CD14-positive monocyte (primary cell): ENCODE results near the gene ABCC12. TPM values are rescaled to one million over a fixed set of nuclear protein-coding genes. Genes with fewer than 3 reads are reported as not detected.

ENCODE experiments used
- DNase-seq, 3 donors: peaks; one replicate each; pipeline ENCODE4 v3.0.0-alpha.2; 2011 to 2022
- H2AFZ ChIP-seq: 2 replicates; pipeline ENCODE4 v1.6.0; 2012; ENCODE audit warnings: mild to moderate bottlenecking, low read depth, low read length, inconsistent platforms; ENCODE audit not compliant: insufficient read depth, poor library complexity, severe bottlenecking
- H3K27ac ChIP-seq, 2 donors: 1 replicate in 1 of 2; 2 replicates in 1 of 2; pipeline ENCODE4 v1.5.1; 2012 to 2013; ENCODE audit warnings: low read length in 2 of 2, control low read depth in 1 of 2, inconsistent platforms in 1 of 2, low read depth in 1 of 2, mild to moderate bottlenecking in 1 of 2
- H3K27me3 ChIP-seq, 2 donors: one replicate each; pipeline versions ENCODE4 v1.6.0 to v1.6.1; 2011 to 2013; ENCODE audit warnings: low read length in 2 of 2; ENCODE audit not compliant: control insufficient read depth in 2 of 2, insufficient read depth in 2 of 2
- H3K36me3 ChIP-seq, 2 donors: replicated peaks in 1 of 2; 1 replicate in 1 of 2; 2 replicates in 1 of 2; pipeline versions ENCODE4 v1.5.1 to v1.6.1; 2012 to 2013; ENCODE audit warnings: low read length in 2 of 2, control low read depth in 1 of 2, inconsistent platforms in 1 of 2, mild to moderate bottlenecking in 1 of 2; ENCODE audit not compliant: insufficient read depth in 2 of 2, control insufficient read depth in 1 of 2
- H3K4me1 ChIP-seq, 2 donors: 1 replicate in 1 of 2; 2 replicates in 1 of 2; pipeline versions ENCODE4 v1.5.1 to v1.6.1; 2012 to 2013; ENCODE audit warnings: low read length in 2 of 2, control low read depth in 1 of 2, inconsistent platforms in 1 of 2, mild to moderate bottlenecking in 1 of 2, moderate library complexity in 1 of 2; ENCODE audit not compliant: insufficient read depth in 2 of 2, control insufficient read depth in 1 of 2
- H3K4me2 ChIP-seq: replicated peaks from 2 replicates; pipeline ENCODE3; 2012; ENCODE audit warnings: low read length, moderate library complexity, mild to moderate bottlenecking; ENCODE audit not compliant: poor library complexity, severe bottlenecking; ENCODE audit errors: extremely low read depth
- H3K4me3 ChIP-seq, 3 experiments: fragments of 200-600 bp in 1 of 3; sonication (generic) in 1 of 3; replicated peaks in 1 of 3; 1 replicate in 2 of 3; 2 replicates in 1 of 3; pipeline ENCODE4 v1.5.1; 2011 to 2013; ENCODE audit warnings: low read length in 3 of 3, mild to moderate bottlenecking in 3 of 3, control low read depth in 2 of 3, low read depth in 2 of 3, inconsistent platforms in 1 of 3, moderate library complexity in 1 of 3
- H3K79me2 ChIP-seq: 2 replicates; pipeline ENCODE4 v1.6.0; 2012; ENCODE audit warnings: mild to moderate bottlenecking, control low read depth, inconsistent platforms, low read length, moderate library complexity; ENCODE audit not compliant: insufficient read depth
- H3K9ac ChIP-seq: 2 replicates; pipeline ENCODE4 v1.6.0; 2017; ENCODE audit warnings: low read length, mild to moderate bottlenecking; ENCODE audit not compliant: insufficient read depth, poor library complexity, severe bottlenecking
- H3K9me3 ChIP-seq, 2 donors: replicated peaks in 1 of 2; 1 replicate in 1 of 2; 2 replicates in 1 of 2; pipeline versions ENCODE4 v1.5.1 to v1.6.1; 2012 to 2013; ENCODE audit warnings: low read length in 2 of 2, control low read depth in 1 of 2; ENCODE audit not compliant: control insufficient read depth in 1 of 2, insufficient read depth in 1 of 2
- H4K20me1 ChIP-seq: 2 replicates; pipeline ENCODE4 v1.6.0; 2012; ENCODE audit warnings: mild to moderate bottlenecking, low read length, control low read depth, moderate library complexity; ENCODE audit not compliant: insufficient read depth
- H3K27ac Mint-ChIP-seq, 7 donors: one replicate each; pipeline ENCODE4 v1.8.0; 2020; ENCODE audit warnings: mild to moderate bottlenecking in 7 of 7, mixed read lengths in 7 of 7, moderate library complexity in 6 of 7, inconsistent platforms in 2 of 7
- H3K27me3 Mint-ChIP-seq, 3 donors: one replicate each; pipeline ENCODE4 v1.8.0; 2021 to 2022; ENCODE audit warnings: low read depth in 3 of 3, mild to moderate bottlenecking in 3 of 3, mixed read lengths in 3 of 3, moderate library complexity in 3 of 3, inconsistent platforms in 1 of 3
- H3K36me3 Mint-ChIP-seq, 2 donors: one replicate each; pipeline ENCODE4 v1.8.0; 2020; ENCODE audit warnings: mixed read lengths in 2 of 2, inconsistent platforms in 1 of 2, mild to moderate bottlenecking in 1 of 2
- H3K4me1 Mint-ChIP-seq: one replicate; pipeline ENCODE4 v1.8.0; 2020; ENCODE audit warnings: mild to moderate bottlenecking, mixed read lengths
- H3K4me3 Mint-ChIP-seq, 2 donors: one replicate each; pipeline ENCODE4 v1.8.0; 2020; ENCODE audit warnings: mild to moderate bottlenecking in 2 of 2, mixed read lengths in 2 of 2, moderate library complexity in 1 of 2
- H3K9me3 Mint-ChIP-seq, 7 donors: one replicate each; pipeline ENCODE4 v1.8.0; 2020 to 2022; ENCODE audit warnings: mixed read lengths in 7 of 7, mild to moderate bottlenecking in 6 of 7, moderate library complexity in 6 of 7, inconsistent platforms in 2 of 7
- CTCF ChIP-seq: fragments of 200-600 bp; IDR thresholded peaks from one replicate; pipeline ENCODE4 v1.8.0; 2022; ENCODE audit warnings: antibody characterized with exemption, mild to moderate bottlenecking
- WGBS: methylation state at CpG from one replicate; pipeline ENCODE4 v1.1.5; 2013; ENCODE audit warnings: missing lambda C conversion rate; ENCODE audit not compliant: insufficient coverage; 5-methylcytosine and 5-hydroxymethylcytosine counted together
- intact Hi-C, 2 donors: fragments of 100-400 bp; cut with micrococcal nuclease; formaldehyde crosslinking; loops; one replicate each; pipeline versions ENCODE4 v1.15.0 to v1.15.1; 2023
- polyA plus RNA-seq, 3 donors: library from polyadenylated mRNA; depleted of rRNA in 1 of 3; unstranded in 2 of 3; stranded (reverse) in 1 of 3; fragments of 300-500 nt in 2 of 3; fragments of >200 nt in 1 of 3; fragmentation: Illumina TruSeq in 2 of 3; gene quantifications; 1 replicate in 2 of 3; 2 replicates in 1 of 3; pipeline ENCODE4 v1.2.3, GENCODE V29; 2012 to 2021

ABCC12 gene
- polyA plus RNA-seq, 3 donors = not detected

- Mint-ChIP-seq H3K4me1 (peaks cover 33% of the 10 kb centered on the region), H3K27ac (no peak overlapping the region)
- peak overlapping the region; percentile 55 for H2AFZ ChIP-seq
Observed at GRCh38 chr16:48165961-48166578, 10.3 kb upstream of the ABCC12 start.

More at GRCh38 chr16:48165961-48166578, 10.3 kb upstream of the ABCC12 start:
- H3K27me3 ChIP-seq = no peaks in the 10 kb centered on the region
- no peak overlapping the region for H3K4me3 ChIP-seq
- peaks cover 0 to 1% (median 0%) of the 10 kb centered on the region in 7 donors for H3K9me3 Mint-ChIP-seq
- H3K4me3 Mint-ChIP-seq = no peak overlapping the region
- H3K27me3 Mint-ChIP-seq = peaks cover under 1 to 10% (median 2%) of the 10 kb centered on the region in 3 donors
- H3K79me2 ChIP-seq = no peaks in the 10 kb centered on the region
- 100% methylated on average over 2 of the region's 4 CpGs for WGBS
- no peaks in the 10 kb centered on the region for H3K9me3 ChIP-seq
- no peak overlapping the region for H3K27ac ChIP-seq
- TF ChIP-seq CTCF = no peak
- H3K4me2 ChIP-seq = no peak overlapping the region
- H3K36me3 ChIP-seq = no peaks in the 10 kb centered on the region
- peaks cover 24 to 27% of the 10 kb centered on the region in 2 donors for H3K4me1 ChIP-seq
- no peaks in the 10 kb centered on the region for H4K20me1 ChIP-seq
- intact Hi-C loops = loop anchor here (5.0 to 10.0 kb wide), 2 partner anchors 469 to 1129 kb away; no protein-coding TSS in a partner anchor
- no peaks in the 10 kb centered on the region for H3K36me3 Mint-ChIP-seq
- no peak overlapping the region for H3K9ac ChIP-seq
- no peak for DNase-seq
